H1 (cell line): ENCODE data around the gene CXXC5. TPM values are rescaled to one million over a fixed set of nuclear protein-coding genes. Genes with fewer than 3 reads are reported as not detected.

ENCODE experiments used
- KDM1A ChIP-seq: fragments of 200-600, 300-600 bp; sonication (generic); IDR thresholded peaks from 2 replicates; pipeline ENCODE4 v1.7.1; 2016; ENCODE audit warnings: mild to moderate bottlenecking, low read length, borderline replicate concordance
- POLR2AphosphoS5 ChIP-seq: IDR thresholded peaks from 2 replicates; pipeline ENCODE4 v1.6.1; 2011; ENCODE audit warnings: low read depth, low read length
- POU5F1 ChIP-seq: IDR thresholded peaks from 2 replicates; pipeline ENCODE4 v1.6.1; 2011; ENCODE audit warnings: low read depth, mild to moderate bottlenecking, low read length, moderate library complexity
- RAD21 ChIP-seq, 2 experiments: IDR thresholded peaks in 1 of 2; conservative IDR thresholded peaks in 1 of 2; 2 replicates each; pipeline ENCODE4 v1.6.1; 2011; ENCODE audit warnings: low read depth in 2 of 2, low read length in 2 of 2, improper control_type of control experiment in 1 of 2, inconsistent platforms in 1 of 2, mild to moderate bottlenecking in 1 of 2, moderate library complexity in 1 of 2
- RBBP5 ChIP-seq: IDR thresholded peaks from 2 replicates; pipeline ENCODE4 v1.7.1; 2012; ENCODE audit warnings: low read depth, mild to moderate bottlenecking, inconsistent platforms, low read length, moderate library complexity, borderline replicate concordance
- SIRT6 ChIP-seq: IDR thresholded peaks from one replicate; pipeline ENCODE4 v1.7.1; 2012; ENCODE audit warnings: low read length, inconsistent platforms
- SP1 ChIP-seq: IDR thresholded peaks from 2 replicates; pipeline ENCODE4 v1.6.1; 2011; ENCODE audit warnings: low read depth, low read length
- TBP ChIP-seq: IDR thresholded peaks from 2 replicates; pipeline ENCODE4 v1.6.1; 2011; ENCODE audit warnings: low read depth, low read length, improper control_type of control experiment
- ZNF274 ChIP-seq: IDR thresholded peaks from 2 replicates; pipeline ENCODE4 v1.7.0; 2012; ENCODE audit warnings: low read length, borderline replicate concordance; ENCODE audit errors: extremely low read depth
- polyA plus RNA-seq, 7 experiments: library from polyadenylated mRNA; depleted of rRNA in 3 of 7; stranded (reverse) in 5 of 7; unstranded in 2 of 7; fragments of >200 nt in 5 of 7; fragments of 200-250 nt in 2 of 7; gene quantifications; 1 replicate in 5 of 7; 2 replicates in 1 of 7; 4 replicates in 1 of 7; pipeline versions ENCODE4 v1.2.1 to v1.2.3, GENCODE V29; 2011 to 2013; ENCODE audit warnings: missing spikeins in 2 of 7, mixed read lengths in 2 of 7
- total RNA-seq: library from RNA; stranded (reverse); fragmentation: NEBNext Ultra II Directional; extraction: Animal tissue kit (Norgen Biotek cat#: 25700); gene quantifications from 2 replicates; pipeline ENCODE4 v1.2.1, GENCODE V29; 2021

Gene CXXC5
- total and polyA plus RNA-seq, 2 of the 8 experiments (the other 6 are each of a cell fraction or from before 2014, with no cell fraction given): 61.4 to 74.0 TPM

- TF ChIP-seq RBBP5: no peak
- TF ChIP-seq SP1: no peak
- no peak for TF ChIP-seq SIRT6
- TF ChIP-seq ZNF274: no peak
- no peak for TF ChIP-seq RAD21 (IDR thresholded peaks at IDR 0.05 in 1 of 2, conservative IDR thresholded peaks at IDR 0.05 in 1 of 2; ENCODE audit: low read depth in 2 of 2, low read length in 2 of 2)
- TF ChIP-seq POLR2AphosphoS5: no peak
- TF ChIP-seq TBP: no peak
- no peak for TF ChIP-seq POU5F1
- TF ChIP-seq KDM1A: no peak
Measured at GRCh38 chr5:139667001-139667729, 19.0 kb downstream of the CXXC5 start (continued).
